Dedifferentiated amniotic fluid mesenchymal stem cell (primary cell): ENCODE data around the gene CCL21.
A peak's percentile ranks its signal among the peaks of the same experiment; 100 is the strongest.

Experiments
- DNase-seq: peaks from one replicate; pipeline ENCODE4 v3.0.0-alpha.2; 2016; ENCODE audit errors: extremely low spot score

The CCL21 gene

GRCh38 chr9:34709196-34709978 lies 549 bp downstream of the CCL21 start:
- DNase-seq = no peak

- no peak for DNase-seq
Observed at GRCh38 chr9:34707130-34707529, 2.8 kb downstream of the CCL21 start.

GRCh38 chr9:34701769-34702736 lies 7.9 kb downstream of the CCL21 start:
- DNase-seq = peak; percentile 81

GRCh38 chr9:34701023-34701768 lies 8.7 kb downstream of the CCL21 start:
- DNase-seq = peak; percentile 31

GRCh38 chr9:34694811-34695210 lies 15.1 kb downstream of the CCL21 start:
- DNase-seq = no peak

- DNase-seq = no peak
Observed at GRCh38 chr9:34693560-34693959, 16.4 kb downstream of the CCL21 start.

GRCh38 chr9:34691936-34692315 lies 18.0 kb downstream of the CCL21 start:
- no peak for DNase-seq

GRCh38 chr9:34690983-34691935 lies 18.7 kb downstream of the CCL21 start, which contains the start of gene CCL19:
CCL19 (minus strand) TSS chr9:34691276; CDS start chr9:34691139, 137 bp downstream.
- no peak for DNase-seq

- DNase-seq = no peak
Observed at GRCh38 chr9:34689512-34689911, 20.4 kb downstream of the CCL21 start.

- no peak for DNase-seq
Observed at GRCh38 chr9:34689116-34689470, 20.8 kb downstream of the CCL21 start.

- DNase-seq = no peak
Observed at GRCh38 chr9:34688329-34689115, 21.4 kb downstream of the CCL21 start.

- DNase-seq = no peak
Observed at GRCh38 chr9:34687276-34688030, 22.5 kb downstream of the CCL21 start.

- no peak for DNase-seq
Observed at GRCh38 chr9:34686732-34687131, 23.2 kb downstream of the CCL21 start.

- no peak for DNase-seq
Observed at GRCh38 chr9:34686231-34686630, 23.7 kb downstream of the CCL21 start.

GRCh38 chr9:34685591-34685990 lies 24.3 kb downstream of the CCL21 start:
- no peak for DNase-seq

- no peak for DNase-seq
Observed at GRCh38 chr9:34684816-34685215, 25.1 kb downstream of the CCL21 start.

- no peak for DNase-seq
Observed at GRCh38 chr9:34684145-34684544, 25.8 kb downstream of the CCL21 start.

- DNase-seq = no peak
Observed at GRCh38 chr9:34675869-34676268, 34.1 kb downstream of the CCL21 start.

GRCh38 chr9:34675048-34675714 lies 34.8 kb downstream of the CCL21 start:
- no peak for DNase-seq
